Suppressor macrophage treated with lipopolysaccharide for 1 hour (primary cell): ENCODE measurements around the gene TP53TG5.
"Not testable (repeated sequence)": the region's sequence is repeated elsewhere in the genome, so short reads cannot be mapped to it uniquely, and the experiment has no call there.

Experiments
- DNase-seq, 3 donors: peaks; one replicate each; pipeline ENCODE4 v3.0.0-alpha.2; 2020 to 2022

The TP53TG5 gene

GRCh38 chr20:45365444-45365970, 12.6 kb downstream of the TP53TG5 start:
- DNase-seq = no peak

DNA sequence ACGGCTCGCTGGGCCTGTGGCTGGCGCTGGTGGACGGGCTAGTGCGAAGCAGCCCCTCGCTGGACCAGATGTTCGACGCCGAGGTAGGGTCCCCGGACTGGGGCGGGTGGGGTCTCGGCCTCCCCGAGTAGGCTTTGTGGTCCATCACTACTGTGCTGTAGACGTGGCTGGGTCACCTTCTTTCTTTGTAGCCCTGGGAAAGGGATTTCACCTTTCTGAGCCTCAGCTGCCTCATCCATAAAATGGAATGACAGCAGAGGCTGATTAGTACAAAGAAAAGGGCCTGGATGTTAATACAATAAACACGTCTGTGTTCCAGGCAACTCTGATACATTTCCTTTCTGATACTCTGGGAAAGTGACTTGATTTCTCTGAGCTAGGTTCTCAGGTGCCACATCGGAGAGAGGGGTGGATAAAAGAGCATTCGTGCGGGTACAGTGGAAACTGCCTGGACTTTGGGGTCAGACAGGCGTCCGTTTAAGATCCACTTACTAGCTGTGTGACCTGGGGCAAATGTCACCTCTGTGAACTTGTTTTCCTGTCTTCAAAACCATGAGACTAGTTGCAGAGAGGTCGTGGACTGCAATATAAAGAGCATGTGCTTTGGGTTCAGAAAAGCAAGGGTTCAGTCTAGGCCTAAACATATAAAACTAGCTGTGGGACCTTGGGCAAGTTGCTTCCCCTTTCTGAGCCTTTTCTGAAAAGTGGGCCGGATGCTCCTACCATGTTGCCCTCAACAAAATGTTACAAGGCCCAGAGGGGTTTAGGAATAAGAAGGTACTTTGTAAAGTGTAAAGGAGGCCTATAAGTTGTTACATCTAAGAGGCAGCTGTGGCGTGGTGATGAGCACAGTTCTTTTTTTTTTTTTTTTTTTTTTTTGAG, 14.3 kb downstream of the TP53TG5 start:
- DNase-seq = no peak

GRCh38 chr20:45362804-45363610, 15.1 kb downstream of the TP53TG5 start, which contains the start of gene SYS1:
SYS1 (plus strand) TSS chr20:45363156; CDS start chr20:45363532, 376 bp downstream.
- DNase-seq = peak; percentile 98

- peak; percentile 56 to 80 (median 64) for DNase-seq
Observed at GRCh38 chr20:45361793-45362192, 16.3 kb downstream of the TP53TG5 start.

GRCh38 chr20:45359406-45360148, 18.5 kb downstream of the TP53TG5 start:
- no peak for DNase-seq

- DNase-seq = peak in 2 of 3 donors; percentile 39 to 48
Observed at GRCh38 chr20:45359069-45359405, 19.1 kb downstream of the TP53TG5 start.

- peak; percentile 93 to 96 (median 95) for DNase-seq
Observed at GRCh38 chr20:45358282-45359068, 19.6 kb downstream of the TP53TG5 start.

GRCh38 chr20:45355209-45356084, 22.7 kb downstream of the TP53TG5 start:
- DNase-seq = peak; percentile 79 to 87 (median 82)

GRCh38 chr20:45354423-45355208, 23.5 kb downstream of the TP53TG5 start:
- no peak for DNase-seq

- DNase-seq = no peak
Observed at GRCh38 chr20:45353746-45354145, 24.4 kb downstream of the TP53TG5 start.

GRCh38 chr20:45352729-45353128, 25.4 kb downstream of the TP53TG5 start:
- DNase-seq = no peak

- DNase-seq = not testable (repeated sequence)
Observed at GRCh38 chr20:45350795-45351194, 27.3 kb downstream of the TP53TG5 start.

DNA sequence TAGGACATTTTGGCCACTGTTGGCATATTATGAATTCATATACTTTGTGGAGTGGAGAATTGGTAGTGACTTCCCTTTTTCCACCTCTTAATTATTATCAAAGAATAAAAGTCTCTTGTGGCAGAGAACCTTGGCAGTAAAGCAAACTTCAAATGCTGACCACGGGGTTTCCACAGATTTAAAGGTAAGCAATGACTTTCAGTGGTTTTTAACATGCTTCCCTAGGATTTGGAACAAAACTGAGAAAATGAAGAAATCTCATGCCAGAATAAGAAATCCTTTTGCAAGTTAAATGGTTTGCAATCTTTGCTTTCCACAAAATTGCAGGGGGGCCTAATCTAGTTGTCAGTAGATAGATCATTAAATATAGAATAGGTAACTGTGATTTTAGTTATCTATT, 27.9 kb downstream of the TP53TG5 start:
- DNase-seq = no peak

- DNase-seq = peak; percentile 95 to 97 (median 96)
Observed at GRCh38 chr20:45347936-45348778, 30.0 kb downstream of the TP53TG5 start, which contains the start of gene SDC4. SDC4 (minus strand) TSS chr20:45348424; CDS start chr20:45348384, 40 bp downstream.

- DNase-seq = no peak
Observed at GRCh38 chr20:45347297-45347935, 30.7 kb downstream of the TP53TG5 start.

GRCh38 chr20:45346851-45347250, 31.3 kb downstream of the TP53TG5 start:
- peak in 1 of 3 donors; percentile 14 for DNase-seq

DNA sequence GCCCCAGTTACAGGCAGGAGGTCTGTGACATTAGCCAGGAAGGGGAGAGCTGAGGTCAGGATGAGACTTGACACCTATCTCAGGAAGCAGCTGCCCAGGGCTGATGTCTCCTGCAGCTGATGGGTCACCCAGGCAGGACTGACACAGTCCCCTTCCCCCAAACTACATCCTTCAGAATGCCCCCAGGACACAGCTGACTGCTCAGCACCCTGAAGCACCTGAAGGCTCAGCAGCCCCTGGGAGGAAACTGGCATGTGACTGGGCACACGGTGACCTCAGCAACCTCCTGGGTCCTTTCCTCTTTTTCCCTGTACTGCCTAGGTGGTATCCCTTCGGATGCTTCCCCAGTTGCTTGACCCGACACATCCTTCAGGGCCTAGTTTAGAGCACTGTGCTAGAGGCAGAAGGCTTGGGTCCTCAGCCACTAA, 31.8 kb downstream of the TP53TG5 start:
- peak in 1 of 3 donors; percentile 20 for DNase-seq
